ENCODE results near the gene TBC1D20.
A peak's percentile ranks its signal among the peaks of the same experiment; 100 is the strongest.
"Not testable (repeated sequence)": the region's sequence is repeated elsewhere in the genome, so short reads cannot be mapped to it uniquely, and the experiment has no call there.

Gene TBC1D20

DNA sequence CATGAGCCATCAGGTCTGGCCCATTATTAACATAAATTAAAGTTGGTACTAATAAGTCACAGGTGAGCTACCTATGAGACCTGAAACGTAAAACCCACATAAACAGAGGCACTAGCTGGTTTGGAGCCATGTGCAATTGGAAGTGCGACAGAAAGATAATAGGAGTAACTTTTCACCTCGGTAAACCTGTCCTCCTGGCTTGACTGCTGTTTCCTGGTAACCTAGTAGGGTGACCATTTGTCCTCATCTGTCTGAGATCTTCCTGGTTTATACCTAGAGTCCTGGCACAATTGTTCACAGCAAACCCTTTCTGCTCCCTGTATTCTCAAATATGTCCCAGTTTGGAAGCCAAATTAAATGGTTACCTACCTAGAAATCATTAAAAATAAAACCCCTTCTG, 7.4 kb downstream of the TBC1D20 start:
- H3K14ac ChIP-seq (ENCODE audit: low read length), result no peak overlapping the region
- no peak overlapping the region for H3K23ac ChIP-seq (ENCODE audit: low read length)
- H3K4me3 ChIP-seq (ENCODE audit: low read depth, low read length), result no peak overlapping the region
- no peaks in the 10 kb centered on the region for H3K79me1 ChIP-seq (ENCODE audit: low read length)
- H3K4ac ChIP-seq (ENCODE audit: low read depth, low read length), result no peak overlapping the region
- H2BK120ac ChIP-seq (ENCODE audit: insufficient read depth, low read length, poor library complexity), result no peak overlapping the region
- no peak overlapping the region for H2BK5ac ChIP-seq (ENCODE audit: low read depth, low read length, poor library complexity)
- H3K36me3 ChIP-seq (ENCODE audit: control insufficient read depth in 1 of 2, insufficient read depth in 2 of 2, low read length in 2 of 2), result peaks cover 5 to 13% of the 10 kb centered on the region in 2 experiments
- H4K91ac ChIP-seq (ENCODE audit: low read depth, low read length), result no peak overlapping the region
- peaks cover 0 to 7% of the 10 kb centered on the region in 2 experiments for H3K4me1 ChIP-seq (ENCODE audit: control insufficient read depth in 1 of 2, insufficient read depth in 2 of 2, low read length in 2 of 2)
- no CpG with 5 or more reads among the region's 3 CpGs for WGBS (ENCODE audit: extremely low coverage, insufficient coverage, insufficient read length)
- DNase-seq, result peak; percentile 61 to 83
- H2BK12ac ChIP-seq (ENCODE audit: low read length), result no peak overlapping the region
- H4K8ac ChIP-seq (ENCODE audit: low read depth, low read length), result no peak overlapping the region
- H3K79me2 ChIP-seq (ENCODE audit: control insufficient read depth, insufficient read depth, low read length, poor library complexity), result peaks cover 5% of the 10 kb centered on the region
- no peak overlapping the region for H4K12ac ChIP-seq (ENCODE audit: low read depth, low read length)
- no peak overlapping the region for H2AFZ ChIP-seq (ENCODE audit: insufficient read depth, low read length, poor library complexity)
- H3K18ac ChIP-seq (ENCODE audit: low read length), result no peak overlapping the region
- no peak overlapping the region for H2AK5ac ChIP-seq (ENCODE audit: low read length)
- no peak overlapping the region for H3K9ac ChIP-seq (ENCODE audit: low read length)
- no peaks in the 10 kb centered on the region for H3K27me3 ChIP-seq (ENCODE audit: insufficient read depth, low read length)
- H3K9me3 ChIP-seq (ENCODE audit: insufficient read depth, low read depth, low read length), result no peaks in the 10 kb centered on the region
- H3K27ac ChIP-seq (ENCODE audit: low read depth, low read length), result no peak overlapping the region
- no peak overlapping the region for H3K4me2 ChIP-seq (ENCODE audit: low read length)

DNA sequence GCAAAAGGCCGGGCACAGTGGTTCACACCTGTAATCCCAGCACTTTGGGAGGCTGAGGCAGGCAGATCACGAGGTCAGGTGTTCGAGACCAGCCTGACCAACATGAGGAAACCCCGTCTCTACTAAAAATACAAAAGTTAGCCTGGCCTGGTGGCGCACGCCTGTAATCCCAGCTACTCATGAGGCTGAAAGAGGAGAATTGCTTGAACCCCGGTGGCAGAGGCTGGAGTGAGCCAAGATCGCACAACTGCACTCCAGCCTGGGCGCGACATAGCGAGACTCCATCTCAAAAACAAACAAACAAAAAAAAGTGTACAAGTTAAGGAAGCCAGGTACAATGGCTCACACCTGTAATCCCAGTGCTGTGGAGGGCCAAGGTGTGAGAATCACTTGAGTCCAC, 10.3 kb downstream of the TBC1D20 start:
- not testable (repeated sequence) for H3K79me1 ChIP-seq (ENCODE audit: low read length); H4K12ac ChIP-seq (ENCODE audit: low read depth, low read length); H3K79me2 ChIP-seq (ENCODE audit: control insufficient read depth, insufficient read depth, low read length, poor library complexity); H3K27me3 ChIP-seq (ENCODE audit: insufficient read depth, low read length); H3K14ac ChIP-seq (ENCODE audit: low read length); H2BK12ac ChIP-seq (ENCODE audit: low read length); H2AK5ac ChIP-seq (ENCODE audit: low read length); H2AFZ ChIP-seq (ENCODE audit: insufficient read depth, low read length, poor library complexity); H3K4me1 ChIP-seq (ENCODE audit: control insufficient read depth in 1 of 2, insufficient read depth in 2 of 2, low read length in 2 of 2); H3K27ac ChIP-seq (ENCODE audit: low read depth, low read length); H3K4me3 ChIP-seq (ENCODE audit: low read depth, low read length); H3K23ac ChIP-seq (ENCODE audit: low read length); H3K9me3 ChIP-seq (ENCODE audit: insufficient read depth, low read depth, low read length); H4K8ac ChIP-seq (ENCODE audit: low read depth, low read length); DNase-seq; H3K9ac ChIP-seq (ENCODE audit: low read length); H3K4me2 ChIP-seq (ENCODE audit: low read length)
- peak overlapping the region; percentile 61 for H3K18ac ChIP-seq (ENCODE audit: low read length)
- H2BK5ac ChIP-seq (ENCODE audit: low read depth, low read length, poor library complexity), result peak overlapping the region; percentile 33
- H3K4ac ChIP-seq (ENCODE audit: low read depth, low read length), result peak overlapping the region; percentile 64
- no CpG with 5 or more reads among the region's 11 CpGs for WGBS (ENCODE audit: extremely low coverage, insufficient coverage, insufficient read length)
- H3K36me3 ChIP-seq (ENCODE audit: control insufficient read depth in 1 of 2, insufficient read depth in 2 of 2, low read length in 2 of 2), result peaks cover 4 to 14% of the 10 kb centered on the region in 2 experiments
- peak overlapping the region; percentile 6 for H4K91ac ChIP-seq (ENCODE audit: low read depth, low read length)
- H2BK120ac ChIP-seq (ENCODE audit: insufficient read depth, low read length, poor library complexity), result peak overlapping the region; percentile 22

DNA sequence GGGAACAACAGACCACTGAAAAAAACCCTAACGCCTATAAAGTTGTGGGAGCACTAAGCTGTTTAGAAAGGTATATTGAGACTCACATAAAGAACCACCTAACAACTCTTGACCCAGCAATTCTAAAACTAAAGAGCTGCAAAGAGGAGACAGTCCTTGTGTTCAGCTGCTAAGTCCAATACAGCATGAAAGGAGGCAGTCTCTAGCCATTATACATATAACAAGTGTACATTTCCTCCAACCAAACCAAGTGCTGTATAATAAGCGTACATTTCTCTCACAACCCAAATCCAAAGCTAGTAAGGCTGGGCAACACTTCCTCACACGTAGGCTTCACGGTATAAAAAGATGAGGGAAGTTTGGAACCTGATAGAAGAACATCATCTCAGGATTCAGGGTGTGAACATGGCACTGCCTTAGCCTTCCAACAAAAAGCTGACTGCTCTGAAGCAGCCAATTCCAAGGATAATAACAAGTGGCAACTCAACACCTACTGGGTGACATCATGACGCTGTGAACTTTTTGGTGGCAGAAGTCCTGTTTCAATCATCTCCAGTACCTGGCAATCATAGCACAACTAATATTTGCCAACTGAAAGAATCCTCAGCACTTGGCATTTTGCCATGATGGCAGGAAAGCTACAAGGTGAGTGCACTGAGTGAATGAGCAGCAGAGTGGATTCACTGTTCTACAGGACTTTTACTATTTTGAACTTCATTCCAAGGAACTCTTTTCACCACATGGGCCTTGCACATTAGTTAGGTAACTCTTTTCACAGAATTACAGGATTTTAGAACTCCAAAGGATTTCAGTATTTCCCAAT, 16.6 kb downstream of the TBC1D20 start:
- H3K18ac ChIP-seq (ENCODE audit: low read length), result no peak overlapping the region
- H4K91ac ChIP-seq (ENCODE audit: low read depth, low read length), result no peak overlapping the region
- H3K27ac ChIP-seq (ENCODE audit: low read depth, low read length), result no peak overlapping the region
- H4K12ac ChIP-seq (ENCODE audit: low read depth, low read length), result no peak overlapping the region
- H2BK120ac ChIP-seq (ENCODE audit: insufficient read depth, low read length, poor library complexity), result no peak overlapping the region
- no peak overlapping the region for H2AK5ac ChIP-seq (ENCODE audit: low read length)
- H4K8ac ChIP-seq (ENCODE audit: low read depth, low read length), result no peak overlapping the region
- peaks cover 8 to 15% of the 10 kb centered on the region in 2 experiments for H3K4me1 ChIP-seq (ENCODE audit: control insufficient read depth in 1 of 2, insufficient read depth in 2 of 2, low read length in 2 of 2)
- no peak for DNase-seq
- peaks cover 19 to 37% of the 10 kb centered on the region in 2 experiments for H3K36me3 ChIP-seq (ENCODE audit: control insufficient read depth in 1 of 2, insufficient read depth in 2 of 2, low read length in 2 of 2)
- peaks cover 2% of the 10 kb centered on the region for H3K79me1 ChIP-seq (ENCODE audit: low read length)
- no peaks in the 10 kb centered on the region for H3K27me3 ChIP-seq (ENCODE audit: insufficient read depth, low read length)
- H3K14ac ChIP-seq (ENCODE audit: low read length), result no peak overlapping the region
- no peak overlapping the region for H3K4me3 ChIP-seq (ENCODE audit: low read depth, low read length)
- H2AFZ ChIP-seq (ENCODE audit: insufficient read depth, low read length, poor library complexity), result no peak overlapping the region
- no peak overlapping the region for H3K9ac ChIP-seq (ENCODE audit: low read length)
- no peak overlapping the region for H3K4ac ChIP-seq (ENCODE audit: low read depth, low read length)
- no peak overlapping the region for H3K23ac ChIP-seq (ENCODE audit: low read length)
- no peak overlapping the region for H2BK5ac ChIP-seq (ENCODE audit: low read depth, low read length, poor library complexity)
- H3K79me2 ChIP-seq (ENCODE audit: control insufficient read depth, insufficient read depth, low read length, poor library complexity), result no peaks in the 10 kb centered on the region
- H3K9me3 ChIP-seq (ENCODE audit: insufficient read depth, low read depth, low read length), result no peaks in the 10 kb centered on the region
- H2BK12ac ChIP-seq (ENCODE audit: low read length), result no peak overlapping the region
- no CpG with 5 or more reads among the region's 5 CpGs for whole genome bisulfite sequencing (ENCODE audit: extremely low coverage, insufficient coverage, insufficient read length)
- H3K4me2 ChIP-seq (ENCODE audit: low read length), result no peak overlapping the region

DNA sequence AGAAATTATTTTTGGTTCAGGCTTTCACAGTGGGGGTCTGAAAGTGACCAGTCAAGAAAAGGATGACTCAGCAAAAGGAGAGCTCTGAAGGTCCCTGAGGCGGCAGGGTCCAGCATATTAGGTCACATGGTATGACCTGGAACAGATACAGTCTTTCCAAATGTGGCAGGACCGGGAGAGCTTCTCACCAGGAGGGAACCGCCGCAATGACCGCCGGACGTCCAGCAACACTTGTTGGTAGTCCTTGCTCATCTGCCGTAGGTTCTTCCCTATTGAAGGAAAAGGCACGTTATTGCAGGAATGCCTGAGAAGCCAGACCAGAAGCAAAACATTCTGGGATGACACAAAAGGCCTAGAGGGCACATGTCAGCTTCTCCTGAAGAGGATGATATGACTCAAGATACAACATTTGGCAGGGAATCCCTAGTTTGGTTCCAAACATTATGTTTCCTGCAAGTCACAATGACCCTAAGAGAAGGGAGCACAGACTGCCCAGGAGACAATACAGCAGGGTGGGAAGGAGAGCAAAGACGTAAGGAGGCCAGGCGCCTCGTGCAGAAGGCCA, 17.4 kb downstream of the TBC1D20 start:
- WGBS (ENCODE audit: extremely low coverage, insufficient coverage, insufficient read length), result no CpG with 5 or more reads among the region's 12 CpGs
- Histone ChIP-seq H2BK5ac (ENCODE audit: low read depth, low read length, poor library complexity) (no peak overlapping the region), H2BK120ac (ENCODE audit: insufficient read depth, low read length, poor library complexity) (no peak overlapping the region), H3K4ac (ENCODE audit: low read depth, low read length) (no peak overlapping the region), H4K12ac (ENCODE audit: low read depth, low read length) (no peak overlapping the region), H3K14ac (ENCODE audit: low read length) (no peak overlapping the region), H3K4me2 (ENCODE audit: low read length) (no peak overlapping the region), H3K23ac (ENCODE audit: low read length) (no peak overlapping the region), H3K27me3 (ENCODE audit: insufficient read depth, low read length) (no peaks in the 10 kb centered on the region), H3K18ac (ENCODE audit: low read length) (no peak overlapping the region), H3K4me1 (ENCODE audit: control insufficient read depth in 1 of 2, insufficient read depth in 2 of 2, low read length in 2 of 2) (peaks cover 8 to 15% of the 10 kb centered on the region in 2 experiments), H4K8ac (ENCODE audit: low read depth, low read length) (no peak overlapping the region), H2BK12ac (ENCODE audit: low read length) (no peak overlapping the region), H3K79me1 (ENCODE audit: low read length) (peaks cover 2% of the 10 kb centered on the region), H3K4me3 (ENCODE audit: low read depth, low read length) (no peak overlapping the region), H3K9ac (ENCODE audit: low read length) (no peak overlapping the region), H3K9me3 (ENCODE audit: insufficient read depth, low read depth, low read length) (peaks cover 3% of the 10 kb centered on the region), H2AFZ (ENCODE audit: insufficient read depth, low read length, poor library complexity) (no peak overlapping the region), H3K36me3 (ENCODE audit: control insufficient read depth in 1 of 2, insufficient read depth in 2 of 2, low read length in 2 of 2) (peaks cover 27 to 45% of the 10 kb centered on the region in 2 experiments), H4K91ac (ENCODE audit: low read depth, low read length) (no peak overlapping the region), H3K27ac (ENCODE audit: low read depth, low read length) (peak overlapping the region; percentile 18), H2AK5ac (ENCODE audit: low read length) (no peak overlapping the region), H3K79me2 (ENCODE audit: control insufficient read depth, insufficient read depth, low read length, poor library complexity) (no peaks in the 10 kb centered on the region)
- DNase-seq, result peak; percentile 76 to 87

All from trophoblast cell (in vitro differentiated cells and primary cell).